GM21576 (cell line): Measurements from ENCODE around the gene TRAPPC3.

Experiments
- ATAC-seq: cut with Tn5 transposase; IDR thresholded peaks from one replicate; pipeline ENCODE4 v1.9.1; 2021; ENCODE audit warnings: mild to moderate bottlenecking, moderate library complexity; ENCODE audit not compliant: unreplicated experiment

The TRAPPC3 gene

DNA sequence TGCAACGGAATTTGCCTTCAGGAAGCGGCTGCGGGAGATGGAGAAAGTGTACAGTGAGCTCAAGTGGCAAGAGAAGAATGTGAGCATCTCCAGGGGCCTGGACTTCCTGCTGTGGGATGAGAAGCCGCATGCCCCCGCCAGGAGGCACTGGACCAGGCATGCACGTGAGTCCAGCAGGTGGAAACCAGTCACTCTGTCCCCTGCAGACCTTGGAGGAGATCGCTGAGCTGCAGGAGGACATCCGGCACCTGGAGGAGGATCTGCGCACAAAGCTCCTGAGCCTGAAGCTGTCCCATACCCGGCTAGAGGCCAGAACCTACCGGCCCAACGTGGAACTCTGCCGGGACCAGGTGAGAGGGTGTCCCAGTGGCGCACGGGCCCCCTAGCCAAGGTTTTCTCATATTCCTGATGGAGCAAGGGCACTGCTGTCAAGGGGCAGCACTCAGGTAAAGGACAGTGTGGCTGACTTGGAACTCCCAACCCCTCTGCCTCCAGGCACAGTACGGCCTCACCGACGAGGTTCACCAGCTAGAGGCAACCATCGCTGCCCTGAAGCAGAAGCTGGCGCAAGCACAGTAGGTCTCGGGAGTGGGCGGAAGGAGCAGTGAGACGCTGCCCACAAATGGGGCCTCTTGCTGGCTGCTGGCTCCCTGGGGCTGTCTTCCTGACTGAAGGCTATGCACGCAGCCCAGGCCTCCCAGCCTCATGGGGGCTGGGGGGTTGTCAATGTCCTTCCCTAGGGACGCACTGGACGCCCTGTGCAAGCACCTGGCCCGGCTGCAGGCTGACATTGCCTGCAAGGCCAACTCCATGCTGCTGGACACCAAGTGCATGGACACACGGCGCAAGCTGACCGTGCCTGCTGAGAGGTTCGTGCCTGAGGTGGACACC lies 61.8 kb downstream of the TRAPPC3 start:
- no peak for ATAC-seq
